ENCODE data around the gene MAP2K5. TPM values are rescaled to one million over a fixed set of nuclear protein-coding genes. Genes with fewer than 3 reads are reported as not detected.
A peak's percentile ranks its signal among the peaks of the same experiment; 100 is the strongest.
"Not testable (repeated sequence)": the region's sequence is repeated elsewhere in the genome, so short reads cannot be mapped to it uniquely, and the experiment has no call there.

MAP2K5 gene
- total RNA-seq, 1 donor from 2014 or later: 19.6 TPM

GRCh38 chr15:67622110-67622509 lies 79.6 kb downstream of the MAP2K5 start:
- Mint-ChIP-seq H3K4me1 (no peaks in the 10 kb centered on the region), H3K9me3 (no peaks in the 10 kb centered on the region), H3K4me3 (no peak overlapping the region), H3K27ac (ENCODE audit: unreplicated experiment) (no peak overlapping the region), H3K36me3 (ENCODE audit: low read depth) (peaks cover 2% of the 10 kb centered on the region), H3K27me3 (ENCODE audit: low read depth) (no peaks in the 10 kb centered on the region)
- TF ChIP-seq, protein P1, sequence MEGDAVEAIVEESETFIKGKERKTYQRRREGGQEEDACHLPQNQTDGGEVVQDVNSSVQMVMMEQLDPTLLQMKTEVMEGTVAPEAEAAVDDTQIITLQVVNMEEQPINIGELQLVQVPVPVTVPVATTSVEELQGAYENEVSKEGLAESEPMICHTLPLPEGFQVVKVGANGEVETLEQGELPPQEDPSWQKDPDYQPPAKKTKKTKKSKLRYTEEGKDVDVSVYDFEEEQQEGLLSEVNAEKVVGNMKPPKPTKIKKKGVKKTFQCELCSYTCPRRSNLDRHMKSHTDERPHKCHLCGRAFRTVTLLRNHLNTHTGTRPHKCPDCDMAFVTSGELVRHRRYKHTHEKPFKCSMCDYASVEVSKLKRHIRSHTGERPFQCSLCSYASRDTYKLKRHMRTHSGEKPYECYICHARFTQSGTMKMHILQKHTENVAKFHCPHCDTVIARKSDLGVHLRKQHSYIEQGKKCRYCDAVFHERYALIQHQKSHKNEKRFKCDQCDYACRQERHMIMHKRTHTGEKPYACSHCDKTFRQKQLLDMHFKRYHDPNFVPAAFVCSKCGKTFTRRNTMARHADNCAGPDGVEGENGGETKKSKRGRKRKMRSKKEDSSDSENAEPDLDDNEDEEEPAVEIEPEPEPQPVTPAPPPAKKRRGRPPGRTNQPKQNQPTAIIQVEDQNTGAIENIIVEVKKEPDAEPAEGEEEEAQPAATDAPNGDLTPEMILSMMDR (conservative IDR thresholded peaks at IDR 0.05): no peak
- no peak for DNase-seq (ENCODE audit: low read depth, low spot score)

- Mint-ChIP-seq H3K4me3 (no peak overlapping the region), H3K4me1 (no peaks in the 10 kb centered on the region), H3K36me3 (ENCODE audit: low read depth) (peaks cover 9% of the 10 kb centered on the region), H3K27ac (ENCODE audit: unreplicated experiment) (no peak overlapping the region), H3K27me3 (ENCODE audit: low read depth) (no peaks in the 10 kb centered on the region), H3K9me3 (peaks cover 5% of the 10 kb centered on the region)
- no peak for DNase-seq (ENCODE audit: low read depth, low spot score)
- TF ChIP-seq, protein P1 (conservative IDR thresholded peaks at IDR 0.05): no peak
Observed at GRCh38 chr15:67632261-67632660, 89.8 kb downstream of the MAP2K5 start.

DNA sequence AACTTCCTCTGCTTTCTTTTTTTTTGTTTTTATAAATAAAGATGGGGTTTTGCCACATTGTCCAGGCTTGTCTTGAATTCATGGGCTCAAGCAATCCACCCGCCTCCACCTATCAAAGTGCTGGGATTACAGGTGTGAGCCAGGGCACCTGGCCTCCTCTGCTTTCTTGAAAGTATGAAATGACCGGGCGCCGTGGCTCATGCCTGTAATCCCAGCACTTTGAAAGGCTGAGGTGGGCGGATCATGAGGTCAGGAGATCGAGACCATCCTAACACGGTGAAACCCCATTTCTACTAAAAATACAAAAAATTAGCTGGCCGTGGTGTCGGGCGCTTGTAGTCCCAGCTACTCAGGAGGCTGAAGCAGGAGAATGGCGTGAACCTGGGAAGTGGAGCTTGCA lies 93.4 kb downstream of the MAP2K5 start:
- H3K9me3 Mint-ChIP-seq; DNase-seq (ENCODE audit: low read depth, low spot score); H3K27ac Mint-ChIP-seq (ENCODE audit: unreplicated experiment); H3K27me3 Mint-ChIP-seq (ENCODE audit: low read depth); H3K4me3 Mint-ChIP-seq: not testable (repeated sequence)
- Mint-ChIP-seq H3K36me3 (ENCODE audit: low read depth) (peaks cover 12% of the 10 kb centered on the region), H3K4me1 (peaks cover 11% of the 10 kb centered on the region)

DNA sequence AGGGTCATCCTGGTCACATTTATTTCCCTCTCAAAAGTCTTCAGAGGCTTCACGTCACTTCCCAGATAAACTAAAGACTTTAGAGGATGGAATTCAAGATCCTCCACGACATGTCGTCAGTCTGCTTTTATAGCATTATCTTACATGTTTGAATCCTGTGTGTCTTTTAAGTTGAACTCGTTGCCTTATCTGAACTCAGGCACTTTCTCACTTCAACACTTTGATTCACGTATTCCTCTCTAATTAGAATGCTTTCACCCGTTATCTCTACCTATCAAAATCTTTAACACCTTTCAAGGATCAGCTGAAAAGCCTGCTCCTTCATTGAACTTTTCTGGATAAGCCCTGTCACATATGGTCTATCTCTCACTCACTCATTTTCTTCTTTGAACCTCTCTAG lies 97.1 kb downstream of the MAP2K5 start:
- TF ChIP-seq, protein P1 (conservative IDR thresholded peaks at IDR 0.05): no peak
- H3K4me1 Mint-ChIP-seq: peaks cover 11% of the 10 kb centered on the region
- peaks cover 4% of the 10 kb centered on the region for H3K9me3 Mint-ChIP-seq
- H3K36me3 Mint-ChIP-seq (ENCODE audit: low read depth): peaks cover 17% of the 10 kb centered on the region
- H3K4me3 Mint-ChIP-seq: no peak overlapping the region
- DNase-seq (ENCODE audit: low read depth, low spot score): no peak
- no peak overlapping the region for H3K27ac Mint-ChIP-seq (ENCODE audit: unreplicated experiment)
- no peaks in the 10 kb centered on the region for H3K27me3 Mint-ChIP-seq (ENCODE audit: low read depth)

DNA sequence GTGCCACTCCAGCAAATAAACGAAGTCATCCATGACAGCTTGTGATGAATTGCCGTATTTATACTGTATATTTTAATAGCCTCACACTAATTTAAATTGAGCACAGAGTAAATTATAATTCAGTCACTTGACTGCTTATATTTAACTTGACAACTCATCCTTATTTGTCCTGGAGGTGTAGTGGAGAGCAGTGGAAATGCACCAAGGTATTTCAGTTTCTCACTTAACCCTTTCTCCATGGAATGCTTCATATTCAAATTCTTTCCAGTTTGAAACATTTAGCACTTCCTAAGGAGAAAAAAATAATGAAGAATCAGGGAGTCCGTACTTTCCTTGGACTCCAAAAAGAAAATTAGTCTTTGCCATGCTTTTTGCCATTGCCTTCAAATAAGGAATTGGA lies 99.0 kb downstream of the MAP2K5 start:
- H3K4me1 Mint-ChIP-seq: peaks cover 13% of the 10 kb centered on the region
- peaks cover 11% of the 10 kb centered on the region for H3K36me3 Mint-ChIP-seq (ENCODE audit: low read depth)
- no peak overlapping the region for H3K27ac Mint-ChIP-seq (ENCODE audit: unreplicated experiment)
- no peaks in the 10 kb centered on the region for H3K9me3 Mint-ChIP-seq
- no peaks in the 10 kb centered on the region for H3K27me3 Mint-ChIP-seq (ENCODE audit: low read depth)
- H3K4me3 Mint-ChIP-seq: no peak overlapping the region
- DNase-seq (ENCODE audit: low read depth, low spot score): no peak
- TF ChIP-seq, protein P1 (conservative IDR thresholded peaks at IDR 0.05): peak; percentile 39

DNA sequence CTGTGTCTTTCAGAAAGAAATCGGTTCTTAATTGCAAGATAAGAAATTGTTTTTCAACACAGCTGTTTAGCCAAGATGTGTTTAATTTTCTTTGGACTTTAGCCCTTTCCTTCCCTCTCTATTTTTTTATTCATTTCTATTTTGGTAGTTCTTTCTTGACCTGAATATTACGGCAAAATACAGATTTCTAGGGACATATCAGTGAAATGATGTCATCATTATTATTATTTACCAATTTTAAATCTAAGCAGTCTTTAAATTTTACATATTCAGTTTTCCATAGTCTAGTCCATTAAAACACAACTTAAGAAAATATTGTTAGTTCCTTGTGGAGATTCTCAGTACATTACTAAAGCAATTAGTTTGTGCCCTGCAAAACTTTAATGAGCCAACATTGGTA lies 104.3 kb downstream of the MAP2K5 start:
- Mint-ChIP-seq H3K27ac (ENCODE audit: unreplicated experiment) (no peak overlapping the region), H3K4me1 (peaks cover 3% of the 10 kb centered on the region), H3K36me3 (ENCODE audit: low read depth) (peaks cover 15% of the 10 kb centered on the region), H3K27me3 (ENCODE audit: low read depth) (no peaks in the 10 kb centered on the region), H3K9me3 (no peaks in the 10 kb centered on the region), H3K4me3 (no peak overlapping the region)
- TF ChIP-seq, protein P1 (conservative IDR thresholded peaks at IDR 0.05): no peak
- DNase-seq (ENCODE audit: low read depth, low spot score): no peak

Measured in neural crest cell (in vitro differentiated cells).